Activated naive CD4-positive, alpha-beta T cell treated with anti-CD3 and anti-CD28 coated beads for 36 hours (primary cell): ENCODE data around the gene KCNK4. TPM values are rescaled to one million over a fixed set of nuclear protein-coding genes. Genes with fewer than 3 reads are reported as not detected.

ENCODE experiments used
- CTCF ChIA-PET: fragments of 350-600 bp; sonication (Branson Sonifier 250); formaldehyde crosslinking; loops from one replicate; lab custom pipeline; 2021; ENCODE audit warnings: antibody characterized with exemption; lab: Charles Lee
- DNase-seq: peaks from one replicate; pipeline ENCODE4 v3.0.0-alpha.2; 2020
- H3K27ac Mint-ChIP-seq: one replicate; pipeline ENCODE4 v1.8.0; 2021; ENCODE audit warnings: mild to moderate bottlenecking, mixed read lengths
- H3K27me3 Mint-ChIP-seq: one replicate; pipeline ENCODE4 v1.8.0; 2021; ENCODE audit warnings: low read depth, mixed read lengths
- H3K36me3 Mint-ChIP-seq: one replicate; pipeline ENCODE4 v1.8.0; 2021; ENCODE audit warnings: low read depth, mixed read lengths
- H3K4me1 Mint-ChIP-seq: one replicate; pipeline ENCODE4 v1.8.0; 2021; ENCODE audit warnings: low read depth, mixed read lengths
- H3K4me3 Mint-ChIP-seq: one replicate; pipeline ENCODE4 v1.8.0; 2021; ENCODE audit warnings: mild to moderate bottlenecking, moderate library complexity, mixed read lengths
- H3K9me3 Mint-ChIP-seq: one replicate; pipeline ENCODE4 v1.8.0; 2021; ENCODE audit warnings: mixed read lengths
- intact Hi-C: fragments of 100-400 bp; cut with micrococcal nuclease; formaldehyde crosslinking; loops from one replicate; pipeline ENCODE4 v1.15.1; 2023
- total RNA-seq, 2 experiments: library from RNA; stranded (reverse); gene quantifications; one replicate each; pipeline ENCODE4 v1.2.3, GENCODE V29; 2021

Gene KCNK4
- total RNA-seq, 2 experiments from 2014 or later: 0.41 TPM; not detected in 1

GRCh38 chr11:64341851-64342791 is 51.0 kb downstream of the KCNK4 start:
- Mint-ChIP-seq H3K27me3 (no peaks in the 10 kb centered on the region), H3K27ac (no peak overlapping the region), H3K9me3 (no peaks in the 10 kb centered on the region), H3K4me1 (peaks cover 34% of the 10 kb centered on the region), H3K36me3 (peaks cover 24% of the 10 kb centered on the region), H3K4me3 (peak overlapping the region; percentile 18)
- intact Hi-C loops: loop anchor here (2.0 to 5.0 kb wide), 2 partner anchors 71 to 435 kb away; partner anchors contain the start of gene SF1
- CTCF ChIA-PET: interaction anchor here (0.8 to 7.1 kb wide), 5 partner anchors 12 to 25 kb away, joined by 3 to 61 read pairs (median 4); partner anchors contain the start of genes PRDX5 and TRMT112
- peak; percentile 95 for DNase-seq

GRCh38 chr11:64342869-64343745 is 52.0 kb downstream of the KCNK4 start:
- Mint-ChIP-seq H3K4me1 (peaks cover 35% of the 10 kb centered on the region), H3K36me3 (peaks cover 22% of the 10 kb centered on the region), H3K9me3 (no peaks in the 10 kb centered on the region), H3K27me3 (no peaks in the 10 kb centered on the region), H3K27ac (no peak overlapping the region), H3K4me3 (no peak overlapping the region)
- DNase-seq: no peak
- CTCF ChIA-PET: interaction anchor here (2.0 to 7.1 kb wide), 2 partner anchors 12 to 25 kb away, joined by 4 to 61 read pairs; partner anchors contain the start of genes PRDX5 and TRMT112
- intact Hi-C loops: loop anchor here (5.0 kb wide), 1 partner anchor 434 kb away; the partner anchor contains the start of gene SF1

- Mint-ChIP-seq H3K9me3 (no peaks in the 10 kb centered on the region), H3K4me3 (no peak overlapping the region)
- CTCF ChIA-PET: interaction anchor here (2.0 to 7.1 kb wide), 2 partner anchors 11 to 26 kb away, joined by 4 to 61 read pairs; partner anchors contain the start of genes PRDX5 and TRMT112
These were observed 52.9 kb downstream of the KCNK4 start for GRCh38 chr11:64343767-64344559.

GRCh38 chr11:64344787-64345186 is 53.7 kb downstream of the KCNK4 start:
- CTCF ChIA-PET: interaction anchor here (0.6 to 7.1 kb wide), 4 partner anchors 10 to 140 kb away, joined by 3 to 61 read pairs (median 6); partner anchors contain the start of genes PRDX5 and TRMT112
- Mint-ChIP-seq H3K36me3 (peaks cover 16% of the 10 kb centered on the region), H3K27me3 (no peaks in the 10 kb centered on the region), H3K4me3 (no peak overlapping the region), H3K9me3 (no peaks in the 10 kb centered on the region), H3K27ac (no peak overlapping the region), H3K4me1 (peaks cover 23% of the 10 kb centered on the region)
- no peak for DNase-seq
- intact Hi-C loops: loop anchor here (5.0 kb wide), 1 partner anchor 433 kb away; the partner anchor contains the start of gene SF1

More at GRCh38 chr11:64343767-64344559, 52.9 kb downstream of the KCNK4 start:
- DNase-seq: no peak
- Mint-ChIP-seq H3K27me3 (no peaks in the 10 kb centered on the region), H3K27ac (no peak overlapping the region), H3K36me3 (peaks cover 20% of the 10 kb centered on the region), H3K4me1 (peaks cover 31% of the 10 kb centered on the region)
- intact Hi-C loops: loop anchor here (5.0 kb wide), 1 partner anchor 433 kb away; the partner anchor contains the start of gene SF1

GRCh38 chr11:64347193-64347867 is 56.2 kb downstream of the KCNK4 start:
- intact Hi-C loops: no loop called here
- Mint-ChIP-seq H3K9me3 (no peaks in the 10 kb centered on the region), H3K27ac (no peak overlapping the region), H3K27me3 (no peaks in the 10 kb centered on the region), H3K4me1 (peaks cover 5% of the 10 kb centered on the region), H3K36me3 (peaks cover 11% of the 10 kb centered on the region), H3K4me3 (no peak overlapping the region)
- no peak for DNase-seq
- CTCF ChIA-PET: interaction anchor here (0.9 kb wide), 1 partner anchor 9 kb away, joined by 4 read pairs; no protein-coding TSS in a partner anchor

- no peak for DNase-seq
- CTCF ChIA-PET: interaction anchor here (0.6 to 0.9 kb wide), 2 partner anchors 7 to 44 kb away, joined by 3 to 4 read pairs; no protein-coding TSS in a partner anchor
- Mint-ChIP-seq H3K36me3 (peaks cover 10% of the 10 kb centered on the region), H3K27ac (no peak overlapping the region), H3K4me3 (no peak overlapping the region), H3K4me1 (peaks cover 3% of the 10 kb centered on the region), H3K9me3 (no peaks in the 10 kb centered on the region), H3K27me3 (no peaks in the 10 kb centered on the region)
- intact Hi-C loops: no loop called here
These were observed 57.4 kb downstream of the KCNK4 start for GRCh38 chr11:64348383-64349024.

- H3K4me3 Mint-ChIP-seq: no peak overlapping the region
- intact Hi-C loops: no loop called here
- no peaks in the 10 kb centered on the region for H3K9me3 Mint-ChIP-seq
- H3K36me3 Mint-ChIP-seq: peaks cover 10% of the 10 kb centered on the region
- no peak overlapping the region for H3K27ac Mint-ChIP-seq
- no peak for DNase-seq
- CTCF ChIA-PET: interaction anchor here (0.8 to 0.9 kb wide), 2 partner anchors 11 to 32 kb away, joined by 4 to 5 read pairs; partner anchors contain the start of gene TRMT112
- no peaks in the 10 kb centered on the region for H3K27me3 Mint-ChIP-seq
- peaks cover 3% of the 10 kb centered on the region for H3K4me1 Mint-ChIP-seq
These were observed 57.9 kb downstream of the KCNK4 start for GRCh38 chr11:64349025-64349387.

- H3K4me3 Mint-ChIP-seq: no peak overlapping the region
- H3K27ac Mint-ChIP-seq: no peak overlapping the region
- H3K36me3 Mint-ChIP-seq: peaks cover 10% of the 10 kb centered on the region
- H3K4me1 Mint-ChIP-seq: peaks cover 3% of the 10 kb centered on the region
- CTCF ChIA-PET: interaction anchor here (0.8 to 0.9 kb wide), 2 partner anchors 10 to 32 kb away, joined by 4 to 5 read pairs; partner anchors contain the start of gene TRMT112
- no peaks in the 10 kb centered on the region for H3K27me3 Mint-ChIP-seq
- intact Hi-C loops: no loop called here
- H3K9me3 Mint-ChIP-seq: no peaks in the 10 kb centered on the region
- no peak for DNase-seq
These were observed 58.3 kb downstream of the KCNK4 start for GRCh38 chr11:64349404-64349803.
